MM.1S (cell line): Measurements from ENCODE around the gene RNF144B.

Experiments
- DNase-seq: peaks from one replicate; pipeline ENCODE4 v3.0.0-alpha.2; 2015
- H2AFZ ChIP-seq: fragments of 300-600 bp; sonication (generic); 2 replicates; pipeline ENCODE4 v1.6.0; 2016; ENCODE audit warnings: antibody characterized with exemption, low read length
- H3F3A ChIP-seq: fragments of 300-600 bp; sonication (generic); 2 replicates; pipeline ENCODE4 v1.6.1; 2016; ENCODE audit warnings: mild to moderate bottlenecking, antibody characterized with exemption, low read length, moderate library complexity, mixed read lengths; ENCODE audit not compliant: insufficient read depth
- H3K27ac ChIP-seq: fragments of 300-600 bp; sonication (generic); 2 replicates; pipeline ENCODE4 v1.5.1; 2016; ENCODE audit warnings: mild to moderate bottlenecking, low read length
- H3K27me3 ChIP-seq: fragments of 300-600 bp; sonication (generic); replicated peaks from 2 replicates; pipeline ENCODE4 v1.6.0; 2016; ENCODE audit warnings: low read length; ENCODE audit not compliant: insufficient read depth
- H3K36me3 ChIP-seq: fragments of 300-600 bp; sonication (generic); replicated peaks from 2 replicates; pipeline ENCODE4 v1.6.1; 2016; ENCODE audit warnings: mild to moderate bottlenecking, low read length, mixed read lengths; ENCODE audit not compliant: insufficient read depth
- H3K4me1 ChIP-seq: fragments of 300-600 bp; sonication (generic); 2 replicates; pipeline ENCODE4 v1.6.1; 2016; ENCODE audit warnings: low read length, mixed read lengths
- H3K4me2 ChIP-seq: fragments of 300-600 bp; sonication (generic); 2 replicates; pipeline ENCODE4 v1.6.0; 2016; ENCODE audit warnings: low read depth, low read length
- H3K4me3 ChIP-seq: fragments of 300-600 bp; sonication (generic); 2 replicates; pipeline ENCODE4 v1.5.1; 2016; ENCODE audit warnings: low read length, mixed read lengths
- H3K79me2 ChIP-seq: fragments of 300-600 bp; sonication (generic); 2 replicates; pipeline ENCODE4 v1.6.1; 2016; ENCODE audit warnings: mixed run types, low read length, mixed read lengths
- H3K9ac ChIP-seq: fragments of 300-600 bp; sonication (generic); 2 replicates; pipeline ENCODE4 v1.6.1; 2016; ENCODE audit warnings: low read length, mixed read lengths
- H3K9me2 ChIP-seq: fragments of 300-600 bp; sonication (generic); replicated peaks from 2 replicates; pipeline ENCODE4 v1.6.1; 2016; ENCODE audit warnings: mild to moderate bottlenecking, low read length, mixed read lengths; ENCODE audit not compliant: insufficient read depth
- H3K9me3 ChIP-seq: fragments of 300-600 bp; sonication (generic); replicated peaks from 2 replicates; pipeline ENCODE4 v1.6.1; 2016; ENCODE audit warnings: mild to moderate bottlenecking, low read length, mixed read lengths; ENCODE audit not compliant: insufficient read depth
- H4K20me1 ChIP-seq: fragments of 300-600 bp; sonication (generic); 2 replicates; pipeline ENCODE4 v1.6.1; 2016; ENCODE audit warnings: mild to moderate bottlenecking, low read length, moderate library complexity, mixed read lengths; ENCODE audit not compliant: insufficient read depth
- EZH2 ChIP-seq: fragments of 300-600 bp; sonication (generic); optimal IDR thresholded peaks from 2 replicates; pipeline ENCODE3; 2017; ENCODE audit warnings: low read depth, mild to moderate bottlenecking, antibody characterized with exemption, low read length, mixed read lengths
- EZH2phosphoT487 ChIP-seq: fragments of 300-600 bp; sonication (generic); IDR thresholded peaks from 2 replicates; pipeline ENCODE4 v1.6.1; 2018; ENCODE audit warnings: antibody characterized with exemption, low read length
- TF ChIP-seq, protein P1 (sequence below): fragments of 300-600 bp; sonication (generic); IDR thresholded peaks from 2 replicates; pipeline ENCODE4 v1.5.1; 2016; ENCODE audit warnings: antibody characterized with exemption, low read length, mixed read lengths

Gene RNF144B

DNA sequence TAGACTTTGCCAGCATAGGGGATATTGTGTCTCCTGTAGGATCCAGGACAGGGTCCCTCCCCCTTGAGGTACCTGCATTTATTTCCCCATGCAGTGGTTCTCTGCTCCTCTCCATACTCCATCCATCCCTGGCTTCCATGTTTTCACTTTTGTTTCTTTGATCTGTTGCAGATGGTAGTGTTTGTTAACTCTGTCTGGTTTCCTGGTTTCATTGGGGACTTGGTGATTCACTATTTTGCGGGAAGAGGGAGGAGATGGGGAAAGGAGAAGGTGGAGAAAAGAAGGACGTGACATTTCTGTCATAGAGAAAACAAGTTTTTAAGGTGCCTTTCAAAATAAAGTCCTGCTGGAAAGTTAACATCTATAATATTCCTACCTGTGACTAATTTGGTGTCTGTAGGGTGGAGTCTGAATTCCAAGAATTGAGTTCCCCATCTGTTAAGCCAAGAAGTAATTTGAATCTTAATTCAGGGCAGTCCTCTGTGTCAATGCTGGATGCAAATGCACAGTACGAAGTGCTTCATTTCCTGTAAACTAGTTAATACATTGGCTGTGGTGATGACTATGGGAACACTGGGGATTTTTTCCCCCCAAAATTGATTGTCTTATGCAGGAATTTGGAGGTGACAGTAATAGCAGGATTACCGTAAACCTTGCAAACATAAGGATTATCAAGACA lies 6.9 kb upstream of the RNF144B start:
- Histone ChIP-seq H3K4me2 (no peak overlapping the region), H3K4me1 (no peaks in the 10 kb centered on the region), H3K9me2 (no peaks in the 10 kb centered on the region), H2AFZ (no peak overlapping the region), H3K9ac (no peak overlapping the region), H3F3A (no peaks in the 10 kb centered on the region), H3K79me2 (no peaks in the 10 kb centered on the region), H4K20me1 (no peaks in the 10 kb centered on the region), H3K27me3 (no peaks in the 10 kb centered on the region), H3K9me3 (no peaks in the 10 kb centered on the region), H3K27ac (no peak overlapping the region), H3K4me3 (no peak overlapping the region), H3K36me3 (no peaks in the 10 kb centered on the region)
- TF ChIP-seq EZH2phosphoT487 (no peak), EZH2 (no peak)
- TF ChIP-seq, protein P1, sequence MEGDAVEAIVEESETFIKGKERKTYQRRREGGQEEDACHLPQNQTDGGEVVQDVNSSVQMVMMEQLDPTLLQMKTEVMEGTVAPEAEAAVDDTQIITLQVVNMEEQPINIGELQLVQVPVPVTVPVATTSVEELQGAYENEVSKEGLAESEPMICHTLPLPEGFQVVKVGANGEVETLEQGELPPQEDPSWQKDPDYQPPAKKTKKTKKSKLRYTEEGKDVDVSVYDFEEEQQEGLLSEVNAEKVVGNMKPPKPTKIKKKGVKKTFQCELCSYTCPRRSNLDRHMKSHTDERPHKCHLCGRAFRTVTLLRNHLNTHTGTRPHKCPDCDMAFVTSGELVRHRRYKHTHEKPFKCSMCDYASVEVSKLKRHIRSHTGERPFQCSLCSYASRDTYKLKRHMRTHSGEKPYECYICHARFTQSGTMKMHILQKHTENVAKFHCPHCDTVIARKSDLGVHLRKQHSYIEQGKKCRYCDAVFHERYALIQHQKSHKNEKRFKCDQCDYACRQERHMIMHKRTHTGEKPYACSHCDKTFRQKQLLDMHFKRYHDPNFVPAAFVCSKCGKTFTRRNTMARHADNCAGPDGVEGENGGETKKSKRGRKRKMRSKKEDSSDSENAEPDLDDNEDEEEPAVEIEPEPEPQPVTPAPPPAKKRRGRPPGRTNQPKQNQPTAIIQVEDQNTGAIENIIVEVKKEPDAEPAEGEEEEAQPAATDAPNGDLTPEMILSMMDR, result no peak
- no peak for DNase-seq

DNA sequence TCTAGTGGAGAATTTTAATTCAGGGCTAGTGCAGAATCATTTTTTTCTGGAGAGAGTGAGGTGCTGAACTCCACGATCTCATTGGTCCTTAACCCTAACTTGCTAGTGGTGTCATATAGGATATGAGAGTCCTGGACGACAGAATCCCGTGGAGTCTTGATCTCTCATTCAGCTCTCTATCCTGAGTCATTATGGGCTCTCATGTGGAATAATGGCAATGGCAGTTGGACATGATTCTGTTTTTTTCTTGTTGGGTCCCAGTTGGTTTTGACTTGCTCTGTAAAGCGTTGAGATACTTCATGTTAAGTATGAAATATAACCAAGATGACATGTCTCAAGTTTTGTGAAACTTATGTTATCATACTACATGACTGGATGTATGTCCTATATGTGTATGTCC lies 6.3 kb upstream of the RNF144B start:
- Histone ChIP-seq H3K27ac (no peak overlapping the region), H3K9me3 (no peaks in the 10 kb centered on the region), H3K36me3 (no peaks in the 10 kb centered on the region), H3K79me2 (no peaks in the 10 kb centered on the region), H3K9ac (no peak overlapping the region), H3K4me1 (no peaks in the 10 kb centered on the region), H3K9me2 (no peaks in the 10 kb centered on the region), H3K27me3 (no peaks in the 10 kb centered on the region), H3F3A (no peaks in the 10 kb centered on the region), H2AFZ (no peak overlapping the region), H3K4me3 (no peak overlapping the region), H3K4me2 (no peak overlapping the region), H4K20me1 (no peaks in the 10 kb centered on the region)
- TF ChIP-seq EZH2, result no peak
- TF ChIP-seq, protein P1, result no peak
- no peak for TF ChIP-seq EZH2phosphoT487
- DNase-seq, result no peak

DNA sequence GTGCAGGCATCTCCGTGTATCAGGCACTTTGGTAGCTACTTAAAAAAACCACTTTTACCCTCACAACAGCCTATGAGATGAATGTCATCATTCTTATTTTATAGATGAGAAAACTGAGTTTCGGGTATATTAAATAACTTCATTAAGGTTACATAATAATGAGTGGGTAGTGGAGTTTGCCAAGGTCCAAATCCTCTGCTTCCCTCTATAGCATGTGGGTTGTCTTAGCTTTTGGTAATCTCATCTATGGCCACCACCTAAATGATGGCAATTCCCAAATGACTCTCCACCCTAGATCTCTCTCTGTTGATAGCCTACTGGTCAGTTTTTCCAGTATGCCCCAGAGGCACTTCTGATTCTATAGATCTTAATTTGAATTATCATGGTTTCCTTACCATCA lies 3.7 kb upstream of the RNF144B start:
- Histone ChIP-seq H2AFZ (no peak overlapping the region), H3K9ac (no peak overlapping the region), H3K36me3 (no peaks in the 10 kb centered on the region), H3K27me3 (no peaks in the 10 kb centered on the region), H3K9me2 (no peaks in the 10 kb centered on the region), H3F3A (peaks cover 20% of the 10 kb centered on the region), H4K20me1 (no peaks in the 10 kb centered on the region), H3K79me2 (no peaks in the 10 kb centered on the region), H3K4me1 (peaks cover 12% of the 10 kb centered on the region), H3K9me3 (no peaks in the 10 kb centered on the region), H3K4me2 (no peak overlapping the region), H3K4me3 (no peak overlapping the region), H3K27ac (no peak overlapping the region)
- no peak for DNase-seq
- TF ChIP-seq EZH2phosphoT487 (no peak), EZH2 (no peak)
- TF ChIP-seq, protein P1, result no peak
